ENCODE data around the gene MEF2A.
"Not testable (repeated sequence)": the region's sequence is repeated elsewhere in the genome, so short reads cannot be mapped to it uniquely, and the experiment has no call there.

Gene MEF2A

GRCh38 chr15:99644913-99645542 is 79.2 kb downstream of the MEF2A start:
- in situ Hi-C loops (cut with MboI; ENCODE audit: low sequenced_read_pairs), result no loop called here

- in situ Hi-C loops (cut with MboI; ENCODE audit: low sequenced_read_pairs), result no loop called here
These were observed 79.8 kb downstream of the MEF2A start for GRCh38 chr15:99645543-99645935.

GRCh38 chr15:99645951-99646350 is 80.2 kb downstream of the MEF2A start:
- in situ Hi-C loops (cut with MboI; ENCODE audit: low sequenced_read_pairs), result no loop called here

- in situ Hi-C loops (cut with MboI; ENCODE audit: low sequenced_read_pairs), result no loop called here
These were observed 85.4 kb downstream of the MEF2A start for GRCh38 chr15:99651023-99651807.

- in situ Hi-C loops (cut with MboI; ENCODE audit: low sequenced_read_pairs), result no loop called here
These were observed 90.4 kb downstream of the MEF2A start for GRCh38 chr15:99656205-99656604.

- in situ Hi-C loops (cut with MboI; ENCODE audit: low sequenced_read_pairs), result no loop called here
These were observed 92.2 kb downstream of the MEF2A start for GRCh38 chr15:99657996-99658395.

- in situ Hi-C loops (cut with MboI; ENCODE audit: low sequenced_read_pairs), result no loop called here
These were observed 97.1 kb downstream of the MEF2A start for GRCh38 chr15:99662903-99663302.

GRCh38 chr15:99666073-99666472 is 100.3 kb downstream of the MEF2A start:
- in situ Hi-C loops (cut with MboI; ENCODE audit: low sequenced_read_pairs), result not testable (repeated sequence)

- in situ Hi-C loops (cut with MboI; ENCODE audit: low sequenced_read_pairs), result no loop called here
These were observed 102.9 kb downstream of the MEF2A start for GRCh38 chr15:99668533-99669182.

GRCh38 chr15:99669250-99669649 is 103.5 kb downstream of the MEF2A start:
- in situ Hi-C loops (cut with MboI; ENCODE audit: low sequenced_read_pairs), result no loop called here

- in situ Hi-C loops (cut with MboI; ENCODE audit: low sequenced_read_pairs), result no loop called here
These were observed 106.3 kb downstream of the MEF2A start for GRCh38 chr15:99671926-99672635.

GRCh38 chr15:99673111-99673510 is 107.3 kb downstream of the MEF2A start:
- in situ Hi-C loops (cut with MboI; ENCODE audit: low sequenced_read_pairs), result no loop called here

- in situ Hi-C loops (cut with MboI; ENCODE audit: low sequenced_read_pairs), result no loop called here
These were observed 108.5 kb downstream of the MEF2A start for GRCh38 chr15:99674279-99674678.

- in situ Hi-C loops (cut with MboI; ENCODE audit: low sequenced_read_pairs), result no loop called here
These were observed 111.9 kb downstream of the MEF2A start for GRCh38 chr15:99677540-99678134.

GRCh38 chr15:99680276-99680675 is 114.5 kb downstream of the MEF2A start:
- in situ Hi-C loops (cut with MboI; ENCODE audit: low sequenced_read_pairs), result no loop called here

GRCh38 chr15:99681990-99682389 is 116.2 kb downstream of the MEF2A start:
- in situ Hi-C loops (cut with MboI; ENCODE audit: low sequenced_read_pairs), result no loop called here

- in situ Hi-C loops (cut with MboI; ENCODE audit: low sequenced_read_pairs), result no loop called here
These were observed 116.7 kb downstream of the MEF2A start for GRCh38 chr15:99682455-99682854.

- in situ Hi-C loops (cut with MboI; ENCODE audit: low sequenced_read_pairs), result no loop called here
These were observed 117.4 kb downstream of the MEF2A start for GRCh38 chr15:99683000-99683670.

- in situ Hi-C loops (cut with MboI; ENCODE audit: low sequenced_read_pairs), result no loop called here
These were observed 120.5 kb downstream of the MEF2A start for GRCh38 chr15:99686290-99686689.

- in situ Hi-C loops (cut with MboI; ENCODE audit: low sequenced_read_pairs), result no loop called here
These were observed 127.0 kb downstream of the MEF2A start for GRCh38 chr15:99692825-99693224.
